ENCODE data around the gene ZDBF2.

ZDBF2 gene

GRCh38 chr2:206273905-206274304 lies 558 bp upstream of the ZDBF2 start:
- peak overlapping the region; percentile 78 for H3K4me3 ChIP-seq (ENCODE audit: low read depth, low read length)
- TF ChIP-seq CTCF (IDR thresholded peaks at IDR 0.05; ENCODE audit: low read depth, low read length, missing control alignments), result no peak
- DNase-seq (ENCODE audit: low read depth), result no peak

DNA sequence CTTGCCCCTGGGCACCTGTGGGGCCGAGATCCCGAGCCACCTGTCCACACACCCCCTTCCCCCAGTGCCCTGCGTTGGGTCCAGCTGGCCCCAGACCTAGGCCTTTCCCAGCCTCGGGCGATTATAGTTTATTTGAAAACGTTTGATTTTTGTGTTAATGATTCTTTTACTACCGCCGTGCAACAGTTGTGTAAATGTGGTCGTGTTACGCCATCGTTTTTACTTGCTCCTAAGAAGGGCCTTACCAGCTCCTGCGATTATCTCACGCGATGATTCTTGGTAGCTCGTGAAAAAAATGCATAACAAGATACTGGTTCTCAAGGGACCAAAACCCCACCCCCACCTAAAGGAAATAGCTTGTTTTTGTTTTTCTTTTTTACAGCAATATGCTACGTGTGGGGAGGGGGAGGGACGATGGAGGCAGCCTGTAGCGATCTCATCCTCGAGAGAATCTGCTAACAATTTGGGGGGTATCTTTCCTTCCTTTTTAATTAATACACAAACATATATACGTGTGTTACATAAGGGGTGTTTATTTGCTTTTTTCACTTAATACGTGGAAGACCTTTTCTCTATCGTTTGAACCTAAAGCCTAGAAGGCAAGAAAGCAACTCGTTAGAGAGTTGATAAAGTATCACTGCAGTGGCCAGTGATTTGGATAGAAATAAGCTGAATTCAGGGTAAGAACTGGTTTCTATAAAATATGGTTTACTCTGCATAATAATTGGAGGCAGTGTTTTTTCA lies 1.0 kb downstream of the ZDBF2 start:
- H3K4me3 ChIP-seq (ENCODE audit: low read depth, low read length), result peak overlapping the region; percentile 78
- peak; percentile 27 for DNase-seq (ENCODE audit: low read depth)
- no peak for TF ChIP-seq CTCF (IDR thresholded peaks at IDR 0.05; ENCODE audit: low read depth, low read length, missing control alignments)

DNA sequence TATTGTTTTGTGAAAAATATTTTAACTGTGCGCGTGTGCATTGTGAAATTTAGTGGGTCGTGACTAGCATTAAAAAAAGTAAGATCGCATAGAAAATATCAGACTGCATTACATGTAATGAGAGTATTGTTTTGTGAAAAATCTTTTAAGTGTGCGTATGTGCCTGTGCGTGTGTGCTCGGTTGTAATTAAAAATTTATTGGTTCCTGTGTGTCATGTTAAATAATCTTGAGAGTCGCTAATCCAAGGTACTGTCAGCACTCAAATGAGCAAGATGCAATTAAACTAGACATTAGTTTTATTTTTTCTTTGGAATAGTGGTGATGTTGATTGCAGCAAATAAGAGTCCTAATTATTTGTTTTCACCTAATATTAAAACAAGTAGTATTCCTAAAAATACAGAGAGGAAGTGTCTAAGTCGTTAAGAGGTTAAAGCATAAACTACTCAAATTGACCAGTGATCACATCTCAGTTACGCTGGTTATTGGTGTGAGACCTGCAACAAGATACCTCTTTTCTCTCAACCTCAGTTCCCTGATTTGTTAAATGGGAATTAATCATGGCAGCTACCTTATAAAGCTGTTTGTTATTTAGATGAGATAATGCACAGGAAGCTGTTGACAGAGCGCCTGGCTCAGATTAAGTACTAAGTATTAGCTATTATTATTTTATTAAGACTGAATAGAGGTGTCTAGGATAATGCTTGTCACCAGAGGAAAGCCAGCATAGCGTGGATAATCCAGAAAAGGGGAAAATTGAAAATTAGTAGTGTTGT lies 1.9 kb downstream of the ZDBF2 start:
- no peak for TF ChIP-seq CTCF (IDR thresholded peaks at IDR 0.05; ENCODE audit: low read depth, low read length, missing control alignments)
- H3K4me3 ChIP-seq (ENCODE audit: low read depth, low read length), result peak overlapping the region; percentile 78; the same call in 1 of the 2 replicates
- no peak for DNase-seq (ENCODE audit: low read depth)

- no peak for DNase-seq (ENCODE audit: low read depth)
- no peak overlapping the region for H3K4me3 ChIP-seq (ENCODE audit: low read depth, low read length)
These were observed 3.0 kb downstream of the ZDBF2 start for GRCh38 chr2:206277503-206277902.

GRCh38 chr2:206282746-206283145 lies 8.3 kb downstream of the ZDBF2 start:
- TF ChIP-seq CTCF (IDR thresholded peaks at IDR 0.05; ENCODE audit: low read depth, low read length, missing control alignments), result no peak

More at GRCh38 chr2:206277503-206277902, 3.0 kb downstream of the ZDBF2 start:
- TF ChIP-seq CTCF (IDR thresholded peaks at IDR 0.05; ENCODE audit: low read depth, low read length, missing control alignments), result no peak

GRCh38 chr2:206287197-206287596 lies 12.7 kb downstream of the ZDBF2 start:
- TF ChIP-seq CTCF (IDR thresholded peaks at IDR 0.05; ENCODE audit: low read depth, low read length, missing control alignments), result no peak
- no peak for DNase-seq (ENCODE audit: low read depth)
- no peak overlapping the region for H3K4me3 ChIP-seq (ENCODE audit: low read depth, low read length)

More at GRCh38 chr2:206282746-206283145, 8.3 kb downstream of the ZDBF2 start:
- no peak for DNase-seq (ENCODE audit: low read depth)
- no peak overlapping the region for H3K4me3 ChIP-seq (ENCODE audit: low read depth, low read length)
